ENCODE results near the gene CTNNA3.

The CTNNA3 gene

DNA sequence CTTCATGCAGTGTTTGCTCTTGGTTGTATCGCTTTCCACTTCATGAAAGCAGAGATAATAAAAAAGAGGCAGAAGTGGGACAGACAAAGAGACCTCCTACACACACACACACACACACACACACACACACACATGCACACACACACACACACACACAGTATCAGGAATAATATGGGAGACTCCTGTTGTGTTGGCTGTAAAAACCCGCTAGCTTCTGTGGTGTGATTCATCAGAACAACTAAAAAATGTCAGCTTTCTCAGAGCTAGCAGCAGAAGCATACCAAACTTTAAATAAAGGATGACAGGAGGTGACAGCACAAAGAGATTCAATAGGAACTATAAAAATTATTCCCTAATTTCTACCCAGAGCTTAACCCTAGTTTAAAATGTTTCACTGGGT is 918.3 kb downstream of the CTNNA3 start:
- FAIRE-seq = no peak
- DNase-seq (ENCODE audit: low spot score) = no peak

DNA sequence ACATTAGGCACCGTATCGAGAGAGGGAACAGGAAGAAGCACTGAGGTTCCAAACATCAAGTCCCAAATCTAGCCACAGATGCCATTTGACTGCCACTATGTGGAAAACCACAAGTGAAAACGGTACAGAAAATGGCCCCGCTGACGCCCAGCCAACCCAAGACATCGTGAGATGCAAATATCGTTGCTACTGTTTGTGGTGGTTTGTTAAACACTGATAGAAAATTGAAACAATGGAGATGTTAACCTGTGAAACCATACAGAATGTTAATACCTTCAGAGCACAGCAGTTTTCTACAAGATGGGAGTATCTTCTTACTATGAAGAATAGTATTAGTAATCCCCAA is 922.5 kb downstream of the CTNNA3 start:
- DNase-seq (ENCODE audit: low spot score) = no peak
- no peak for FAIRE-seq

DNA sequence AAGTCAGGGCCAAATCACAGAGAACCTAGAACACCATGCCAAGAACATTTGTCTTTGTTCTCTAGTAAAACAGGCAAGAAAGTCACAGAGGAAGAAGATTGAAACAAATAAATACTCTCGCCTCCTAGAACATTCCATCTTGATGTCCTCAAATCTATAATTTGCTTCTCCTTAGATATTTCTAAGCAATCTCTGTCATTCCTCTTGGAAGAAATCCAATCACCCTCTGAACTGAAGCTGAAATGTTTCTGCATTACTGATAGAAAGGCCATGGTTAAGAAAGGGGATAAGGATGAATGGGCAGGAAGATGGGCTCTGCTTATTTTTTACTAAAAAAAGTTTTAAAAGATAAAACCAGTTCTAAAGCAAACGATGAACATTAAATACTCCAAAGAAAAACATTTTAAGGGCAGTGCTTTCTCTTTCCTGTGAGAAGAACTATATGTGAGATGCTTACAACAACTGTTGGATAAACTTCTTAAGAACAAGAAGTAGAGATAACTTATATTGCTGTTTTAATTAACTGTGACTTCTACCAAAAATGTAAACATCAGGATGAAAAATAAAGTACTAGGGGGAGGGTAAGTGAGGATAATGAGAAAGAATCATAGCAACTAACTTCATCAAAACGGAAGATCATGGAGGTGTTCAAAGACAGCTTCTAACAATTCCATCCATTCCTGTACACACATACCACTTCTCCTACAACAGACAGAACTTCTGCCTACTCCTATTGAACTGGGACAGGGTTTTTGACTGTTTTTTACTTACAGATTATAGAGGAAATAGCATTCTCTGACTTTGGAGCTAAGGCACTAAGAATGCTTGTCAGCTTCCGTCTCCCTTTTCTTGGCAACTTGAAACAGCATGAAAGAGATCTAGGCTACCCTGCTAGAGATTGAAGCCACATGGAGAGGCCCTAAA is 923.2 kb downstream of the CTNNA3 start:
- no peak for DNase-seq (ENCODE audit: low spot score)
- no peak for FAIRE-seq

DNA sequence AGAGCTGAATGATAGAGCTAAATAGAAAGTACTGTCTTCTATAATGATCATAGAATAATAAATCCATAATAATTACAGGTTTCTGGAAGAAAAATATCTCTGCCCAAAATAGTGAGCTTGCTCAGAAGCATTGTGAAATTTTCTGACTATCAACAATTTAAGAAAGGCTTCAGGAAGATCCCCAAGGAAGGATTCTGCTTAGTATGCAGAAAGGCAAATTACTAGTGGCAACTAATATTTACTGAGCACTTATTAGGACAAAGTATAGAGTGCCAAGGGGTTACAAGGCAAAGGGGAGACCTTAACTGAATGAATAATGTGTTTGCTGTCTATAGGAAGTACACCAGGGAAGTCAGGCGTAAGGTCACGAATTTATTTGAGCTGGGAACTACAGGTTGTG is 928.3 kb downstream of the CTNNA3 start:
- FAIRE-seq = no peak
- DNase-seq (ENCODE audit: low spot score) = no peak

DNA sequence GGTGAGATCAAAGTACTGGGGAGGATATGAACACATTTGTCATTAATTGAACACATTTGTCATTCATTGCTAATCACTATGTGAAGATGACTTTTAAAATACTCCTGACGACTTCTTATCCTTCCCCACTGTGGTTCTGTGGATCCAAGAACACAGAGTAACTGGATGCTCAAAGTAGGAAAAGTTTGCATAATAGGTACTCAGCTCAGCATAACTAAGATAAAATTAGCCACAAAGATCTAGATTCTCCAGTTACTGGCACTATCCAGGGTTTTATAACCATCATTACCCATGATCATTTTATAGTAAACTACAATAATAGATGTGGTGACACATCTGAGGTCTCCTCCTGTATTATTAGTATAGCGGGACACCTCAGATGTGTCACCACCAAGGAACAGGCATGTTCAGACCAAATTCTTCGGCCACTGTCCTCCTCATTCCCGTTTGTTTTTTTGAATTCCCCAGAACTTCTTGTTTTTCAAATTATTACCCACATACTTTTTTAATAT is 933.7 kb downstream of the CTNNA3 start:
- FAIRE-seq (no peak), DNase-seq (ENCODE audit: low spot score) (no peak)

DNA sequence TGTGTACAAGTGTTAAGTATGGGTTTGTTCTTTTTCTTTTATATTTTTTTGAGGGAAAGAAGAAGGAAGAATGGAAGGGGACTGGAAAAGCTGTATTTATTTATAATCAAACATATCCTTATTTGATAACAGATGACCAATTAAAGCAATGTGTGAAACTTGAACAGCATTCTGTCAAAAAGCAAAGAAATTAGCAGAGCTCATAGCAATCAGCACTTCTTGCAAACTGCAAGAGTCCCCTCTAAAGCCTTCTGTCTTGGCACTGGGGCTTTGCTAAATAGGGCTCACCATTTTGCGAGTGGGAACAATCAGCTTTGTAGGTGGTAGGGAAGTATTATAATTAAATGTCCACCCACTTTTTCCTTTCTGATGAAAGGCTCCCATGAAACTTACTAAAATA is 935.1 kb downstream of the CTNNA3 start:
- DNase-seq (ENCODE audit: low spot score) (no peak), FAIRE-seq (no peak)

DNA sequence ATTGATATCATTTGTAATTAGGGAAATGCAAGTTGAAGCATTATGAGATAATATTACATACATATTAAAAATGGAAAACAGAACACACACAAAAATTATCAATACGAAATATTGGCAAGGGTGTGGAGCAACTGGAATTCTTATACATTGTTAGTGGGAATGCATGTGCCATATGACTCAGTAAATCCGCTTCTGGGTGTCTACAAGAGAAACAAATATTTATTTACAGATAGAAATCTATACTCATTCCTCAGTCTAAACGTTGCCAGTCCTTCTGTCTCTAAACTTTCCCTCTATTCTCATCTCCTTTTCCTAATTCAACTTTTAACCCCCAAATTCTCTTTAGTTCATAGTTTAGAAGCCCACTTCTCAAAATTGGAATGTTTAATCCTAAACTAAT is 940.5 kb downstream of the CTNNA3 start:
- FAIRE-seq = no peak
- DNase-seq (ENCODE audit: low spot score) = no peak

DNA sequence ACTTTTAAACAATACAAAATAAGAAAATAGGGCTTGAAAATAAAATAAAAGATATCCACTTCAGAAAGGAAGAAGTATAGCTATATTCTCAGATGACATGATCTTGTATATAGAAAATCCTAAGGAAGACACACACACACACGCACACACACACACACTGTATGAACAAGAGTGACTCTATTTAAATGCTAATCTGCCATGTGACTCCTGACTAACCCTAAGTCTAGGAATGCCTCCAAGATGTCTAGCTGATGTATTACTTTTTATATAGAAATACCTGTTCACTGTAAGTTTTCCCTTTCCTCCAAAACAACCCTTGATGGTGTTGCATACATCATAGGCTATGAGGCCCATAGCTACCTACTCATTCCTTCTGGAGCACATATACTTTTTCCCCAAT is 943.3 kb downstream of the CTNNA3 start:
- FAIRE-seq = no peak
- peak; percentile 11 for DNase-seq (ENCODE audit: low spot score)

DNA sequence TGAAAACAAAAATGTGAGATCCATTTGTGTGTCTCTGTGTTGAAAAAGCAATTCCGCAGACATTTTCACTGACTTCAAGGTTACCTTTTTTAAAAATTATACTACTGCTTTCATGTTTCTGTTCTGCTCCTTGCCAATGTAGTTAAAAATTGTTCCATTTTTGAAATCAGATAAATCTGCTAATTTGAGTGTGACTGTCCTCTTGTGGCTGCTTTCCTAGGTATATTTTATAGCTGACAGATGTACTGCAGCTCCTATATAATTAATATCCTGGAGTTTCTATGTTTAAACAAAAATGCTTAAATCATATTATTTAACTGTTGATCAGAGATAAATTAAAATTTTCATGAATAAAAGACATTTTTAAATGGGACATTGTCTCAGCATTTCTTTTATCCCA is 947.8 kb downstream of the CTNNA3 start:
- FAIRE-seq = no peak
- peak; percentile 18 for DNase-seq (ENCODE audit: low spot score)

DNA sequence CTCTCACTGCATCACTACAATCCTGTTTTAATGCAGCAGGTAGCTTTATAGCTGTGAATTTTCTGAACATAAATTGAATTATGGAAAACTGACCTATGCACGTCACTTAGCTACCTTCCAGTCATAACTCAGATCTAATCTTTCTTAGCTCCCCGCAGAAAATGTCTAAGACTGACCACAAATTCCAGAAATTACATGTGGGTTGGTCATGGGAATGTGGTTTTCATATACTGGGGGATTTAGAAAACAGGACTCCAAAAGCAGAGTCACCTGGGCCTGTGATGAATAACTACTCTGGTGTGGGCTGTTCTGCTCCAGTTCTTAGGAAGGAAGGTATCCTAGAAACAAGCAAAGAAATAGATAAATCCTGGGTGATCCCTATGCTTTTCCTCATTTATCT is 948.5 kb downstream of the CTNNA3 start:
- FAIRE-seq = peak; percentile 99

DNA sequence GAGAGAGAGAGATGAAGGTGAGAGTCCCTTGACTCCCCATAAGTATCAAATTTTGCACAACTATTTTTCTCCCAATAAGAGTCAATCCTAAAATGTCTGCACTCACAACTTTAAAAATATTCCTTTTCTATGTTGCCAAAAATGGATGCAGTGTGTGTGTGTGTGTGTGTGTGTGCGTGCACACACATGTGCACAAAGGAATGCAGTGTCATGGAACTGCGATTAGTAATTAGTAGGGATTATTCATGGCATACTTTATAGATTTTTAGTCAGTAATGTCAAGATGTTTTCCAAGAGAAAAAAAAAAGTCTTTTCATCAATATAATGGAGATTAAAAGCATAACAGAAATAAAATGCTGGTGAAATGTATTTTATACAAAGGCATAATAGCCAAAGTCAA is 949.3 kb downstream of the CTNNA3 start:
- no peak for DNase-seq (ENCODE audit: low spot score)
- peak; percentile 26 for FAIRE-seq

More for the DNA sequence above, 948.5 kb downstream of the CTNNA3 start:
- peak; percentile 99 for DNase-seq (ENCODE audit: low spot score)

DNA sequence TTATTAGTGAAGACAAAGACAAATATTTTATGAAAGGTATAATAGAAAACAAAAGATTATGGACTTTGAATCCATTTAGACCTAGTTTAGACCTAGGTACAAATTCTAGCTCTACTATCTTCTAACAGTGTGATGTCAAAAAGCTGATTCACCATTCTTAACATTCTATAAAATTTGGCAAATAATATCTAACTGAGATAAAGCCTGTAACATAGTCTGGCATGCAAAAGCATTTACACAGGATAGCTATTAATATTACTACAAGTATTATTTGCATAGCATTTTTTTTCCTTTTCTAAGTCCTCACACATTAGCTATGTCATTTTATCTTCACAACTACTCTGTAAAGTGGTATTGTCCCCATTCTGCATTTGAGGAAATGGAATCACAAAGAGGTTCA is 949.7 kb downstream of the CTNNA3 start:
- DNase-seq (ENCODE audit: low spot score) (no peak), FAIRE-seq (peak; percentile 58)

DNA sequence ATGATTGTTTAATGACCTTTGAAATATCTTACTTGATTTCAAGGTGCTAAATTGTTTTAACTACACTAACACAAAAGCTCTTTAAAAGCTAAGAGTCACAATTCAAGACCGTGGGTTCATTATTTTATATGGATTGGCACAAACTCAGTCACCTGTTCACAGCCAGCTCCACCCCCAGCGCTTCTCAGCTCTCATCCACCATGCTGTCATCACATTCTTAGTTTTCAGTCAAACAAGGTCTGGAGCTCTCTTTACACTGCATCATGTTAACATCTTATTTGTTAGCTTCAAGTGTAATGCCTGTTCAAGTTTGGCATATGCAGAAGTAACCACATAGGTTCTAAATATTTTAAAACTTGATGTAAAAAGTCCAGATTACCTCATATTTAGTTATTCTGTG is 951.1 kb downstream of the CTNNA3 start:
- no peak for FAIRE-seq

DNA sequence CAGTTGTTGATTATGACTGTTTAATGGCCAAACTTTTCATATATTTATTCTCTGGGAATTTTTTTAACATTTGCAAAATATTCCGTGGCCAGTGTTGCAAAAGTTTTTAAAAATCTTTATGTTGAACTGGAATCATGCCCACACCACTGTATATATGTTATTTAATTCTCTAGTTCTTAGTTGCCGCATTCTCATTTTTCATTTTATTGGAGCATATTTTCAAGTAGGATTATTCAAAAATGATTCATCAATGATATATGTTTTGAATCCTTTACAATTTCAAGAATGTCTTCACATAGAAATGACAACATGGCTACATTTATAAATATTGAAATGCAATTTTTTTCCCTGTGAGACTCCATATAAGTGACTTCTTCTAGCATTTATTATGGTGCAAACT is 958.8 kb downstream of the CTNNA3 start:
- no peak for DNase-seq (ENCODE audit: low spot score)
- FAIRE-seq = no peak

More for the DNA sequence above, 951.1 kb downstream of the CTNNA3 start:
- no peak for DNase-seq (ENCODE audit: low spot score)

DNA sequence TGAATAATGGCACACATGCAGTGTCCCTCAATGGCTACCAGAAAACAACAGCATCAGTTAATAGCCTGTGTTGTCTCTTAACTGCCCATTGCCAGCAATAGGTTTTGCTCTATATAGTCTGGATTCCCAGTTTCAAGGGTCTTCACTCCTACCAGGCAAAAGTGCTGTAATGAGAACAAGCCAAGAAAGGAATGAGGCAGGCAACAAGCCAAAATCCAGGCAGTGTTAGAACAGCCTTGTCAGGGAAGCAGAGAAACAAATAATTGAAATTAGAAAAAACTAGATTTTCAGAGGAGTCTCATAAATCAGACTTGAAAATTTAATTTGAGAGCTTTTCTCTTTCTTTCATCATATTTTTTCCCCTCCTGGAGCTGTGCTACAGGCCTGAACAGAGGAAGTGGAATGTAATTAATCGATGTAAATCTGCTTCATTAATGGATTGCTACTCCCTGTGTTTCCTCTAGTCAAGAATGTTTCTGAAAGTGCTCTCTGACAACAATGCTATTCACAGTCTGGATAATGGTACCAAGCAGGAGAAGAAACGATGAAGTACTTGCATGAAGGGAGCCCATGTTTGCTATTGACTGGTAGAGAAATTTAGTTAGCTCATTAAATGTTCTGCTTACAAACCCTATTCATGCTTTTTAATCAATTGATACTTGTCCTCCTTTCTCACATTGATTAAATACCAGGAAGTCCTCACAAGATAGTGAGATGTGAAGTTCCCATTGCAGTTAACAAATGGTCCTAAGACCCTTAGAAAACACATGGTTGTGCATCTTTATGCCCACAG is 972.2 kb downstream of the CTNNA3 start:
- DNase-seq (ENCODE audit: low spot score) (no peak), FAIRE-seq (no peak)

DNA sequence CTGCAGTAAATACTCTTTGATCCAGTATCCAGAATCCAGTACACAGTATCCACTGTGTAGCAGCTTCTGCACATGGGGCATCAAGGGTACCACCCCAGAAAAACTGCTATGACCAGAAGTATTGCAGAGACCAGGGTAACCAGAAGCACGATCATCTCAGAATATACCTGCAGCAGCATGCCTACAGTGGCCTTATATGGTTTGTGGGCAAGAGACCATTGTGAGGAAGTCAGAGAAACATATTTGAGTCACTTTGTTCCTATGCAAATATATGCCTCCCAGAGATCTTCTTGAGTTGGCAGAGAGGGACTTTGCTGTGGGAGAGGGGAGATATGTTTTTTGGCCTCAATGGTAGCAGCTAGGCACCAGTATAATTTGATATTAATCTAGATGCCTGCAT is 976.5 kb downstream of the CTNNA3 start:
- DNase-seq (ENCODE audit: low spot score) = no peak
- FAIRE-seq = no peak

DNA sequence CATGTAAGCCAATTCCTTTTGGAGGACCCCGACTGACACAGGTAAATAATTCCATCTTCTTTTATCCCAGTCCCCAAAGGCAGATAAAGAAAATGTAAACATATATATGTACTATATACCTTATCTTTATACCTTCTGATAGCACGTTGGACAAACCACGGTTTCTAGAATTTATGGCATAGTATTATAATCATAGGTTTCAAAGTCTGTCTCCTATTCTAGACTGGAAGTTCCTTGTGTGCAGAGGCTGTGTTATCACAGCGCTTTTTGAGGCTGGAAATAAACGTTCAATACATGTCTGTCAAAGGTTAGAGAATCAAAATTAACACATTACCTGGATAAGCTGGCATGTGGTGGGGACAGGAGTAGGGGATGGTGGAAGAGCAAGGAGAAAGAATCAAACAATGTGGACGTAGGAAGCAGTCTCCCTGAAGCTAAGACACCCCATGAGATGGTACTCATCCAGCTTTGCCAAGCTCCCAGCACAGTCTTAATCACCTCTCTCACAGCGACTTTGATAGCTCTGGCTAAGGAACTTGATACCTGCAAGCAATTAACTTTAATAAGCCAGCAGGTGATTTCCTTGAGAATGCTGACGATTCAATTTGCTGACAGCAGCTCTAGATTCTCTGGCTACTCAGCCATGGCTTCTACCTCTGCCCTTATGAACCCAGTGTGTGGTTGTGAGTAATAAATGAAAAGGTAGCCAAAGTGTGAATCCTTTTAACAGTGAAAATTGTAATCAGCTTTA is 978.6 kb downstream of the CTNNA3 start:
- peak; percentile 8 for FAIRE-seq
- no peak for DNase-seq (ENCODE audit: low spot score)

DNA sequence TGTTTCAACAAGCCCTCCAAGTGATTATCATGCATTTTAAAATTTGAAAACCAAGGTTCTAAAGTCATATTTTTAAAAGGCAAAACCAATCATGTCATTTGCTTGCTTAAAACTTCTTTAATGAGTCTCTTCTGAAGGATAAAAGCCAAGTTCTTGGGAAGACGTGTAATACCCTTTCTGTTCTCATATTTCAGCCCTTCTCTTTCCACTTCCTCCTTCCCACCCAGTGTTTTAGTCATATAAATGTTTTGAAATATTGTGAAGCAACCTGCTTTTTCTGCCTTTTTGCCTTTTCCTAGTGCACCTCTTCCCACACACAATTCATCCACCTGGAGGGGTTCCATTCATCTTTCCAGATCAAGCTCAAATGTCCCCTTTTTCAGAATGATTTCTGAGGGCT is 981.3 kb downstream of the CTNNA3 start:
- no peak for DNase-seq (ENCODE audit: low spot score)
- FAIRE-seq = no peak

DNA sequence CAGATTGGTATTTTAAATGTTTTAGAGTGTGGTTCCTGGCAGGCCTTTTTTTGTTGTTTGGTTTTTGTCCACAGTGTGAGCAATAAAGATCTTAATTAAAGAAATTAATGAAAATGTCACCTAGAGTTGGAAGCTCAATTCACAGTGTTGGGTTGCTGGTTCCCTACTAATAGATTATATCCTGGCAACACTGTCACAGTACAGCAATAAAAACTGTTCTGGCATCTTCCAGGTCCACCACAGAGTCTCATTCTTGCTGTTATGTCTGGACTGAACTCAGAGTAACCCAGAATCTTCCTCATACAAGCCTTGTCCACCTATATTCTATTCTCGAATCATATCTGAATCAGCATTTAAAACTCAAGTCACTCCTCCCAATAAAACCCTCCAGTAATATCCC is 982.6 kb downstream of the CTNNA3 start:
- FAIRE-seq (no peak), DNase-seq (ENCODE audit: low spot score) (no peak)

DNA sequence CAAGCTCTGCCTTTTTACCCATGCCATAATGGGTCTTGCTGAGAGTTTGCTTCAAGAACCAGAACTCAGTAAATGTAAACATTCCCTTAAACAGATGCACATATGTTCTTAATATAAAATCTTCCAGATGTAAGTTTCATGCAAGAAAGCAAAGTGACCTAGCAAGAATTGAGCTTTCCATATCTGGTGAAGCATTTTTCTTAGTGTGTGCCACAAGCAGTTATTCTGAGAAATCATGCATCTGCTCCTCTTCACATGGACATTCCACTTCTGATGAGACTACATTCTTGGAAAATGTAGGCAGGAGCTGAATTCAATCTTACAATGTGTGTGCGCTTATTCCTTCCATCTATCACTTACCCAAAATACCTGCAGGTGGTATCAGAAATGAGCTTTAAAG is 997.9 kb downstream of the CTNNA3 start:
- DNase-seq (ENCODE audit: low spot score) (no peak), FAIRE-seq (no peak)

DNA sequence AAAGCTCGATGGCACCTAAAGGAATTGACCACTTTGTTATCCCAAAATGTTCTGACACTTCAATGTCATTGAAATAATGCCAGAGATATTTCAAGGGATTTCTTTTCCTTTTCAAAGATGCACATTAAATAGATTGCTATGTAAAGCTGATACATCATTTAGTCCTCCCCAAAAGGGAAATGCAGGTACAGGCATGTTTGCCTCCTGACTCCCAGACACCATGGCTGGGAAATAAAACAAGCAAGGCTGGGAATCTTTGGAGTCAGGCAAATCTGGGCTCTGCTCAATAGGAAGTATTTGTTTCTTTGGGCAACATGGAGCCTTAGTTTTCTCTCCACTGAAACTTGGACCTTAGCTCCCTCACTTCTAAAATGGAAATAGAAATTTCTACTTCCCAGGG is 1000.9 kb downstream of the CTNNA3 start:
- FAIRE-seq = no peak

DNA sequence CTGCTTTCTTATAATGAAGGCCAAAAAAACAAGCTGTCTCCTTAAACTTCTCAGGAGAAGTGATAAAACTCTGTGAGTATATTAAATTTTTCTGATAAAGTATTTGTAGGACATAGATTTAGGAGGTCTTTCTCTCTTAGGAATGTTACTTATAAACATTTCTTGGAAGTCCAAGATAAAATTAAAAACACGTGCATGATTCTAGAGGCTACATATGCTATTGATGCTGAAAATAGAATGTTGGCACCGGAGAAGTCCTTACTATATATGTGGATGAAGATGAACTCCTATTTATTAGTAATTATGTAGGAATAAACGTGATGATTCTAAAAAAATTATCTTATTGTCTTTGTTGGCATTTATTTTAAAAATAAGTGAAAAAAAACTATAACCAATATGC is 1011.4 kb downstream of the CTNNA3 start:
- FAIRE-seq = no peak

More for the DNA sequence above, 1000.9 kb downstream of the CTNNA3 start:
- no peak for DNase-seq (ENCODE audit: low spot score)

More for the DNA sequence above, 1011.4 kb downstream of the CTNNA3 start:
- no peak for DNase-seq (ENCODE audit: low spot score)
